DOHH2 (cell line): ENCODE measurements around the gene ELOB.
A peak's percentile ranks its signal among the peaks of the same experiment; 100 is the strongest.

ENCODE experiments used
- H3F3A ChIP-seq: fragments of 200-600 bp; sonication (generic), shearing (Covaris generic); 2 replicates; pipeline ENCODE4 v1.6.0; 2016; ENCODE audit warnings: antibody characterized with exemption, mild to moderate bottlenecking; ENCODE audit not compliant: control insufficient read depth, insufficient read depth
- H3K27ac ChIP-seq: fragments of 200-600 bp; sonication (generic); 2 replicates; pipeline ENCODE4 v1.5.1; 2014; ENCODE audit warnings: low read depth, mild to moderate bottlenecking, low read length, moderate library complexity
- H3K27me3 ChIP-seq: fragments of 200-600 bp; sonication (generic); 2 replicates; pipeline ENCODE4 v1.6.1; 2014; ENCODE audit warnings: mild to moderate bottlenecking, low read length, mixed read lengths; ENCODE audit not compliant: control insufficient read depth
- H3K36me3 ChIP-seq: fragments of 200-600 bp; sonication (generic); 2 replicates; pipeline ENCODE4 v1.6.1; 2014; ENCODE audit warnings: mild to moderate bottlenecking, low read length, moderate library complexity, mixed read lengths; ENCODE audit not compliant: control insufficient read depth
- H3K4me1 ChIP-seq: fragments of 200-600 bp; sonication (generic); 2 replicates; pipeline ENCODE4 v1.6.1; 2014; ENCODE audit warnings: mild to moderate bottlenecking, low read length, mixed read lengths; ENCODE audit not compliant: control insufficient read depth
- H3K4me2 ChIP-seq: fragments of 200-600 bp; sonication (generic); 2 replicates; pipeline ENCODE4 v1.6.0; 2014; ENCODE audit warnings: mild to moderate bottlenecking, low read length, moderate library complexity
- H3K4me3 ChIP-seq: fragments of 200-600 bp; sonication (generic); 2 replicates; pipeline ENCODE4 v1.5.1; 2014; ENCODE audit warnings: mild to moderate bottlenecking, low read length, mixed read lengths
- H3K79me2 ChIP-seq: fragments of 200-600 bp; sonication (generic); 2 replicates; pipeline ENCODE4 v1.6.1; 2014; ENCODE audit warnings: mild to moderate bottlenecking, low read length, mixed read lengths; ENCODE audit not compliant: control insufficient read depth
- H3K9me2 ChIP-seq: fragments of 200-600 bp; sonication (generic); replicated peaks from 2 replicates; pipeline ENCODE4 v1.6.1; 2014; ENCODE audit warnings: mild to moderate bottlenecking, low read length, mixed read lengths; ENCODE audit not compliant: control insufficient read depth
- H3K9me3 ChIP-seq: fragments of 200-600 bp; sonication (generic); 2 replicates; pipeline ENCODE4 v1.6.1; 2014; ENCODE audit warnings: antibody characterized with exemption, low read length, mixed read lengths; ENCODE audit not compliant: control insufficient read depth, insufficient read depth
- H4K20me1 ChIP-seq: fragments of 200-600 bp; sonication (generic); 2 replicates; pipeline ENCODE4 v1.6.0; 2014; ENCODE audit warnings: low read depth, mild to moderate bottlenecking, antibody characterized with exemption, low read length, moderate library complexity; ENCODE audit not compliant: control insufficient read depth, insufficient read depth
- CTCF ChIP-seq: fragments of 200-600 bp; sonication (generic); IDR thresholded peaks from one replicate; pipeline ENCODE4 v1.5.1; 2014; ENCODE audit warnings: antibody characterized with exemption, mild to moderate bottlenecking, low read depth, low read length; ENCODE audit not compliant: poor library complexity, severe bottlenecking
- EZH2phosphoT487 ChIP-seq: fragments of 200-600 bp; sonication (generic); IDR thresholded peaks from 2 replicates; pipeline ENCODE4 v1.6.1; 2017; ENCODE audit warnings: borderline replicate concordance, mild to moderate bottlenecking, antibody characterized with exemption, low read length, moderate library complexity, mixed read lengths

The ELOB gene

GRCh38 chr16:2774161-2774891 lies 2.8 kb downstream of the ELOB start:
- H3K4me2 ChIP-seq = 0 out of 2 replicates have a peak overlapping the region, but pooled peaks have one; percentile 85
- no peak overlapping the region for H3K27ac ChIP-seq
- peaks cover 32% of the 10 kb centered on the region for H3F3A ChIP-seq
- TF ChIP-seq EZH2phosphoT487 (no peak), CTCF (no peak)
- no peaks in the 10 kb centered on the region for H4K20me1 ChIP-seq
- H3K36me3 ChIP-seq = peaks cover 87% of the 10 kb centered on the region
- peaks cover 22% of the 10 kb centered on the region for H3K4me1 ChIP-seq
- H3K79me2 ChIP-seq = peaks cover 64% of the 10 kb centered on the region
- H3K9me2 ChIP-seq = no peaks in the 10 kb centered on the region
- no peaks in the 10 kb centered on the region for H3K27me3 ChIP-seq
- H3K9me3 ChIP-seq = no peaks in the 10 kb centered on the region
- no peak overlapping the region for H3K4me3 ChIP-seq

- H3K4me1 ChIP-seq = peaks cover 14% of the 10 kb centered on the region
- H3K36me3 ChIP-seq = peaks cover 89% of the 10 kb centered on the region
- H3K9me3 ChIP-seq = no peaks in the 10 kb centered on the region
- H3K9me2 ChIP-seq = no peaks in the 10 kb centered on the region
- peaks cover 33% of the 10 kb centered on the region for H3F3A ChIP-seq
- H3K27ac ChIP-seq = no peak overlapping the region
- no peak overlapping the region for H3K4me3 ChIP-seq
- H3K79me2 ChIP-seq = peaks cover 58% of the 10 kb centered on the region
- no peak overlapping the region for H3K4me2 ChIP-seq
- no peaks in the 10 kb centered on the region for H4K20me1 ChIP-seq
- TF ChIP-seq EZH2phosphoT487 (no peak), CTCF (no peak)
- no peaks in the 10 kb centered on the region for H3K27me3 ChIP-seq
Observed at GRCh38 chr16:2773188-2773968, 3.7 kb downstream of the ELOB start.

DNA sequence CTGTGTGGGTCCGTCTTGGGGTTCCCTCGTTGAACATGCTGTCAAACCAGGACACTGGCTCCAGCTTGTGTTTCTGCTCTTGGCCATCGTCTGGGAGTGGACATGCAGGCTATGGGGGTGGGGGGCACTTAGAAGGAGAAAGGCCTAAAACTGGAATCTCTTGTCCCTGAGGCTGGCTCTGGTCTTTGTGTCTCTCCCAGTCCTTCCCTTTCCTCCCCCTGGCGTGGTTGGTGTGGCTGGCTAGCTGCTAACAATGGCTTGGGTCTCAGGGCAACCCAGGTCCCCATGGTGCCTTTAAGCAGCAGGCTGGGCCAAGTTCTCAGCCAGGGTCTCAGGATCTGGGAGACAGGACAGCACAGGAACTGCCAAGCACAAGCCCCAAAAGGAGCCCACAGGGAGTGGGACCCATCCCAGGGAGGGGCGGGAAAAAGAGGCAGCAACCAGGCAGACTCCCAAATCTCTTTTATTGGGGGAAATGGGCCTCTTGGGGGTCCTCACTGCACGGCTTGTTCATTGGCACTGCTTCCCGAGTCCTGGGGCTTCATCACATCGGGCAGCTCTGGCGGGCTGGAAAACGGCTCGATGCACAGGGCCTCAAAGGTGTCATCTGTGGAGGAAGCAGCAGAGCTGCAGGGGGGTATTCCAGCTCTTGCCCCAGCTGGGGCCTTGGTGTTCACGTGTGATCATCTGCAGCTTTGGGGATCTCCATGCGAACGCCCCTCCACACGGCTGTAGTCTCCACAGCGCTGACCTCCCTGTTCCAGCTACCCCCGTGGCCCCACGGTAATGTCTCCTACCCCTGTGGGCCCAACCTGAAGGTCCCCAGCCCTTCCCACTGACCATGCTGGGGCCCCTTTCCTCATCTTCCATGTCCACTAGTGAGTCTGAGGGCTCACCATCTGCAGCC lies 5.3 kb downstream of the ELOB start:
- no peak for TF ChIP-seq EZH2phosphoT487
- no peak for TF ChIP-seq CTCF
- peaks cover 10% of the 10 kb centered on the region for H3K4me1 ChIP-seq
- H3K4me2 ChIP-seq = no peak overlapping the region
- no peaks in the 10 kb centered on the region for H4K20me1 ChIP-seq
- H3K79me2 ChIP-seq = peaks cover 56% of the 10 kb centered on the region
- H3K4me3 ChIP-seq = no peak overlapping the region
- H3F3A ChIP-seq = peaks cover 38% of the 10 kb centered on the region
- peaks cover 93% of the 10 kb centered on the region for H3K36me3 ChIP-seq
- H3K9me3 ChIP-seq = no peaks in the 10 kb centered on the region
- no peaks in the 10 kb centered on the region for H3K27me3 ChIP-seq
- no peak overlapping the region for H3K27ac ChIP-seq
- H3K9me2 ChIP-seq = no peaks in the 10 kb centered on the region
